GM06990 (cell line): ENCODE results near the gene BANP.
A peak's percentile ranks its signal among the peaks of the same experiment; 100 is the strongest.
"Not testable (repeated sequence)": the region's sequence is repeated elsewhere in the genome, so short reads cannot be mapped to it uniquely, and the experiment has no call there.

Experiments
- DNase-seq: peaks from one replicate; pipeline ENCODE4 v3.0.0-alpha.2; 2011; ENCODE audit not compliant: insufficient read length; ENCODE audit errors: extremely low read depth
- H3K27me3 ChIP-seq: replicated peaks from 2 replicates; pipeline ENCODE4 v1.6.0; 2011; ENCODE audit warnings: low read length; ENCODE audit not compliant: control insufficient read depth, insufficient read depth
- H3K36me3 ChIP-seq: 2 replicates; pipeline ENCODE4 v1.5.1; 2011; ENCODE audit warnings: low read length; ENCODE audit not compliant: control insufficient read depth, insufficient read depth
- H3K4me3 ChIP-seq: replicated peaks from 2 replicates; pipeline ENCODE4 v1.5.1; 2011; ENCODE audit warnings: low read depth, mild to moderate bottlenecking, control low read depth, low read length
- CTCF ChIP-seq: IDR thresholded peaks from 2 replicates; pipeline ENCODE4 v1.5.1; 2011; ENCODE audit warnings: low read length, control low read depth, mild to moderate bottlenecking, inconsistent platforms; ENCODE audit not compliant: insufficient read depth, poor library complexity, severe bottlenecking

Gene BANP

GRCh38 chr16:87950765-87951551 lies at the start of gene BANP:
Gene BANP, plus strand, starts transcription at chr16:87951434. Its CDS starts 23,682 bp downstream, at chr16:87975116.
- peak; percentile 51 for TF ChIP-seq CTCF
- no peaks in the 10 kb centered on the region for H3K27me3 ChIP-seq
- peak within 1 kb of the TSS; percentile 96 for H3K4me3 ChIP-seq
- DNase-seq: peak; percentile 99
- peaks cover 2% of the 10 kb centered on the region for H3K36me3 ChIP-seq

- H3K4me3 ChIP-seq, DNase-seq, H3K27me3 ChIP-seq, H3K36me3 ChIP-seq: not testable (repeated sequence)
Measured at GRCh38 chr16:87904963-87905362, 46.3 kb upstream of the BANP start.

DNA sequence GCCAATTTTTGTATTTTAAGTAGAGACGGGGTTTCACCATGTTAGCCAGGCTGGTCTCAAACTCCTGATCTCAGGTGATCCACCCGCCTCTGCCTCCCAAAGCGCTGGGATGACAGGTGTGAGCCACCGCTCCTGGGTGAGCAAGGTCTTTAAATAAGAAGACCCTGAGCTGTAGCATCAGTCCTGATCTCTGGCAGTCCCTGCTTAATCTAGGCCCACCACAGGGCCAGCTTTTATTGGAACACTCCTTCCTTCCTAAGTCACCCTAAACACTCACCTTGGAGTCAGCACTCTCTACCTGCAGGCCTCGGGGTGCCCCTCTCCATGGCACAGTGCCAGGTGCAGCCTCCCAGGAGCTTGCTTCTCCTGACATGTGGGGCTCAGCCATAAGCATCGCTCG lies 45.7 kb upstream of the BANP start:
- H3K36me3 ChIP-seq, H3K27me3 ChIP-seq, H3K4me3 ChIP-seq, DNase-seq: not testable (repeated sequence)

GRCh38 chr16:87908101-87908500 lies 43.1 kb upstream of the BANP start:
- not testable (repeated sequence) for DNase-seq, H3K27me3 ChIP-seq, H3K36me3 ChIP-seq, H3K4me3 ChIP-seq

- H3K36me3 ChIP-seq, H3K4me3 ChIP-seq, H3K27me3 ChIP-seq: not testable (repeated sequence)
- TF ChIP-seq CTCF: peak; percentile 91
- DNase-seq: peak; percentile 86
Measured at GRCh38 chr16:87909203-87909935, 41.9 kb upstream of the BANP start.

DNA sequence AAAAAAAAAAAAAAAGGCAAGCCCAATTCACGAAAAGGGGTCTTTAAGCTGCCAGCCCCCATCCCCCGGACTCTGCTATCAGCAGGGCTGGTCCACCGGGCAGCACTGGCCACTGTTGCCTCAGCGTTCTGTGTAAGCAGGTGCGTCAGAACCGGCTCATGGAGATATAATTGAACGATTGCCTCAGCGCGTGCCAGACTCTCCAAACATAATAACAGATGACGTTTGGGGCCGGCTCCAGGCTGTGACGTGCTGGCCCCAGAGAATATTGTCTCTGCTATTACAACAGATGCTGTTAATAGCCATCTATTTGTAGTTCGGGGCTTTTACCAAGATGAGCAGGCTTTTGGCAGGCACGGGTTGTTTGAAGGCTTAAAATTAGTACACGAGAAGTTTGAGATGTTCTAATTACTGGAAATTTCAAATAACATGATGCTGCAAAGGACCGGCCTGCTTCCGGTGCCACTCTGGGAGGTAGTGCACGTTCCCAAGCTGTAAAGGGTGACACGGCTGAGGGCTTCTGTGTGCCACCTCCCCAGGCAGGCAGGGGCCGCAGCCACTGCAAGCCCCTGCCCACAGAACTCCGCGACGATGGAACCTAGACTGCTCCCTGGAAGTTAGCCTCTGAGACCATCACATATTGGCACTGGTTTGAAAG lies 40.0 kb upstream of the BANP start:
- not testable (repeated sequence) for H3K27me3 ChIP-seq, H3K4me3 ChIP-seq, H3K36me3 ChIP-seq, DNase-seq

GRCh38 chr16:87912691-87913090 lies 38.5 kb upstream of the BANP start:
- DNase-seq, H3K27me3 ChIP-seq, H3K4me3 ChIP-seq, H3K36me3 ChIP-seq: not testable (repeated sequence)

DNA sequence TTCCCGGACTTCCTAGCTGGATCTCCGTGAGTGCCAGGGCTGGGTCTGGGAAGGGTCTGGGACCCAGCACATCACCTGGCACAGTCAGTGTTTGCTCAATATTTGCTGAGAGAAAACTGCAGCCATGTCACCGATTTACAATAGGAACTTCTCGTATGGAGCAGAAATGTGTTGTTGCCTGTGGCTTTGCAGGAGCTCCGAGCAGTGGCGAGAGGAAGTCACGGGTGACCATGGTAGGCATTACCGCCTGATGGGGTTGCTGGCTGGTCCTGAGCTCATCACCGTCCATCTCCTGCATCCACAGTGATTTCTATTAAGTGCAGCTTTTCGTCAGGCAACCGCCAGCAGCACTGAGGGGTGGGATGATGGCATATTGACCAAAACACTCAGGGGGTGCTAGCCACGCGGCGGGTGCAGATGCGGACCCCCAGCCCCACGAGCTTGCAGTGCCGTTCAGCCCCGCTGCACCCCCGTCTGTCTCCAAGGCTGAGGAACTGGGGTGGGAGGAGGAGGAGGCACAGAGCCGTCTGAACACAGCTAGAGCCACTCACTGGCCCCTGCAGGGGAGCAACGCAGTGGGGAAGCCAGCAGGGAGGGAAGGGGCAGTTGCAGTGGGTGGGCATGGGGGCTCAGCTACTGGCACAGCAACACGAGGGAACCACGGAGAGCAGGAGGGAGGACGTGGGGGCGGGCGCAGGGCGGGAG lies 37.1 kb upstream of the BANP start:
- H3K4me3 ChIP-seq, H3K36me3 ChIP-seq, H3K27me3 ChIP-seq, DNase-seq: not testable (repeated sequence)
